Mammary epithelial cell (primary cell): ENCODE data around the gene SRRD.

Experiments
- CTCF ChIP-seq, 2 donors: IDR thresholded peaks in 1 of 2; conservative IDR thresholded peaks in 1 of 2; 2 replicates each; pipeline ENCODE4 v1.5.1; 2011 to 2012; ENCODE audit warnings: inconsistent platforms in 2 of 2, low read length in 2 of 2, mild to moderate bottlenecking in 2 of 2, control low read depth in 1 of 2, low read depth in 1 of 2; ENCODE audit not compliant: insufficient read depth in 1 of 2; ENCODE audit errors: extremely low read depth in 1 of 2
- EZH2 ChIP-seq: IDR thresholded peaks from 2 replicates; pipeline ENCODE4 v1.6.1; 2012; ENCODE audit warnings: low read length, inconsistent platforms, borderline replicate concordance

- TF ChIP-seq EZH2 (no peak), CTCF (conservative IDR thresholded peaks at IDR 0.05 in 1 of 2, IDR thresholded peaks at IDR 0.05 in 1 of 2; ENCODE audit: extremely low read depth in 1 of 2, insufficient read depth in 1 of 2, low read depth in 1 of 2, low read length in 2 of 2) (no peak)
These were observed 23.5 kb upstream of the SRRD start for GRCh38 chr22:26460202-26460601.
